WTC11 (cell line): ENCODE results near the gene CDK5RAP2. TPM values are rescaled to one million over a fixed set of nuclear protein-coding genes. Genes with fewer than 3 reads are reported as not detected.
A peak's percentile ranks its signal among the peaks of the same experiment; 100 is the strongest.

ENCODE experiments used
- ATAC-seq: fragments of 200-7000 bp; cut with Tn5 transposase; 2 replicates; pipeline ENCODE4 v1.10.0; 2021; ENCODE audit warnings: mild to moderate bottlenecking, moderate library complexity
- CTCF ChIA-PET: fragments of 300-600 bp; sonication (Branson Sonifier 250); formaldehyde crosslinking; loops from one replicate; lab custom pipeline; 2021; ENCODE audit warnings: antibody characterized with exemption; lab: Charles Lee
- POLR2A ChIA-PET: fragments of 350-600 bp; sonication (Branson Sonifier 250); formaldehyde crosslinking; loops from one replicate; lab custom pipeline; 2021; ENCODE audit warnings: antibody characterized with exemption; lab: Charles Lee
- DNase-seq: peaks from one replicate; pipeline ENCODE4 v3.0.0; 2021; ENCODE audit warnings: low spot score
- H3K27ac Mint-ChIP-seq: 2 replicates; pipeline ENCODE4 v1.8.0; 2021; ENCODE audit warnings: mixed read lengths
- H3K27me3 Mint-ChIP-seq: 2 replicates; pipeline ENCODE4 v1.8.0; 2021; ENCODE audit warnings: low read depth, mild to moderate bottlenecking, moderate library complexity, mixed read lengths
- H3K36me3 Mint-ChIP-seq: 2 replicates; pipeline ENCODE4 v1.8.0; 2021; ENCODE audit warnings: mixed read lengths
- H3K4me1 Mint-ChIP-seq: 2 replicates; pipeline ENCODE4 v1.8.0; 2022; ENCODE audit warnings: mixed read lengths
- H3K4me3 Mint-ChIP-seq: 2 replicates; pipeline ENCODE4 v1.8.0; 2021; ENCODE audit warnings: mild to moderate bottlenecking, moderate library complexity, mixed read lengths
- H3K9me3 Mint-ChIP-seq: 2 replicates; pipeline ENCODE4 v1.8.0; 2021; ENCODE audit warnings: mixed read lengths
- CDX4 ChIP-seq: fragments of 250-450 bp; sonication (Bioruptor Pico); IDR thresholded peaks from 2 replicates; pipeline ENCODE4 v1.9.0; 2021; ENCODE audit warnings: moderate library complexity, mild to moderate bottlenecking, inconsistent platforms, borderline replicate concordance
- E2F4 ChIP-seq: sonication (generic); formaldehyde crosslinking; IDR thresholded peaks from 2 replicates; pipeline ENCODE4 v1.8.1; 2022; ENCODE audit warnings: low read depth, mild to moderate bottlenecking, moderate library complexity, missing genetic modification reagents, borderline replicate concordance
- ESRRA ChIP-seq: sonication (generic); formaldehyde crosslinking; IDR thresholded peaks from 2 replicates; pipeline ENCODE4 v1.8.1; 2022; ENCODE audit warnings: mild to moderate bottlenecking, missing genetic modification reagents, borderline replicate concordance
- FOXJ3 ChIP-seq: sonication (generic); formaldehyde crosslinking; IDR thresholded peaks from 2 replicates; pipeline ENCODE4 v1.9.0; 2021; ENCODE audit warnings: missing genetic modification reagents, mild to moderate bottlenecking, borderline replicate concordance
- GTF2I ChIP-seq: fragments of 250-450 bp; sonication (Bioruptor Pico); conservative IDR thresholded peaks from 2 replicates; pipeline ENCODE4 v1.4.0; 2021; ENCODE audit warnings: mild to moderate bottlenecking
- IRF2 ChIP-seq: sonication (generic); formaldehyde crosslinking; IDR thresholded peaks from 2 replicates; pipeline ENCODE4 v1.8.0; 2022; ENCODE audit warnings: low read depth, missing genetic modification reagents, borderline replicate concordance
- JAZF1 ChIP-seq: fragments of 250-450 bp; sonication (Bioruptor Pico); IDR thresholded peaks from 2 replicates; pipeline ENCODE4 v1.9.0; 2021; ENCODE audit warnings: moderate library complexity, mild to moderate bottlenecking, inconsistent platforms
- JUN ChIP-seq: sonication (generic); formaldehyde crosslinking; IDR thresholded peaks from 2 replicates; pipeline ENCODE4 v1.8.0; 2023; ENCODE audit warnings: mild to moderate bottlenecking, missing genetic modification reagents
- KAT7 ChIP-seq: sonication (generic); formaldehyde crosslinking; IDR thresholded peaks from 2 replicates; pipeline ENCODE4 v1.8.1; 2023; ENCODE audit warnings: missing genetic modification reagents, mild to moderate bottlenecking, borderline replicate concordance
- NR1H2 ChIP-seq: sonication (generic); formaldehyde crosslinking; IDR thresholded peaks from 2 replicates; pipeline ENCODE4 v1.9.0; 2021; ENCODE audit warnings: mild to moderate bottlenecking, moderate library complexity, missing genetic modification reagents
- PRRX2 ChIP-seq: fragments of 250-450 bp; sonication (Bioruptor Pico); IDR thresholded peaks from 2 replicates; pipeline ENCODE4 v1.8.0; 2021; ENCODE audit warnings: mild to moderate bottlenecking
- SMAD3 ChIP-seq: sonication (generic); formaldehyde crosslinking; IDR thresholded peaks from 2 replicates; pipeline ENCODE4 v1.8.0; 2022; ENCODE audit warnings: missing genetic modification reagents, mild to moderate bottlenecking, borderline replicate concordance
- SOX15 ChIP-seq: fragments of 250-450 bp; sonication (Bioruptor Pico); IDR thresholded peaks from 2 replicates; pipeline ENCODE4 v1.9.0; 2021; ENCODE audit warnings: mild to moderate bottlenecking
- TP53 ChIP-seq: sonication (generic); formaldehyde crosslinking; IDR thresholded peaks from 2 replicates; pipeline ENCODE4 v1.8.1; 2023; ENCODE audit warnings: mild to moderate bottlenecking, missing genetic modification reagents
- ZNF281 ChIP-seq: sonication (generic); formaldehyde crosslinking; IDR thresholded peaks from 2 replicates; pipeline ENCODE4 v1.8.0; 2023; ENCODE audit warnings: mild to moderate bottlenecking, missing genetic modification reagents
- ZNF396 ChIP-seq: fragments of 250-450 bp; sonication (Bioruptor Pico); IDR thresholded peaks from 2 replicates; pipeline ENCODE4 v1.8.0; 2021; ENCODE audit warnings: mild to moderate bottlenecking, moderate library complexity, borderline replicate concordance
- ZNF416 ChIP-seq: fragments of 250-450 bp; sonication (Bioruptor Pico); IDR thresholded peaks from 2 replicates; pipeline ENCODE4 v1.9.0; 2021; ENCODE audit warnings: mild to moderate bottlenecking, inconsistent platforms
- ZNF512 ChIP-seq: sonication (generic); formaldehyde crosslinking; IDR thresholded peaks from 2 replicates; pipeline ENCODE4 v1.8.1; 2022; ENCODE audit warnings: missing genetic modification reagents, borderline replicate concordance
- ZNF671 ChIP-seq: fragments of 250-450 bp; sonication (Bioruptor Pico); IDR thresholded peaks from 2 replicates; pipeline ENCODE4 v1.8.0; 2021; ENCODE audit warnings: mild to moderate bottlenecking
- total RNA-seq: library from RNA; stranded (reverse); gene quantifications from 3 replicates; pipeline ENCODE4 v1.2.3, GENCODE V29; 2021
- TF ChIP-seq, protein P1 (sequence below): sonication (generic); formaldehyde crosslinking; IDR thresholded peaks from 2 replicates; pipeline ENCODE4 v1.8.0; 2022; ENCODE audit warnings: mild to moderate bottlenecking, missing genetic modification reagents
- TF ChIP-seq, protein P2 (sequence below): fragments of 250-450 bp; sonication (Bioruptor Pico); IDR thresholded peaks from 2 replicates; pipeline ENCODE4 v2.1.2; 2022; ENCODE audit warnings: mild to moderate bottlenecking, moderate library complexity

CDK5RAP2 gene
- total RNA-seq, 1 experiment from 2014 or later: 48.3 TPM

- POLR2A ChIA-PET: no interaction called here
- peaks cover 22% of the 10 kb centered on the region for H3K36me3 Mint-ChIP-seq
- no peak overlapping the region for H3K4me3 Mint-ChIP-seq
- H3K4me1 Mint-ChIP-seq: peaks cover 6% of the 10 kb centered on the region
- no peak for DNase-seq
- ATAC-seq: no peak
- peak overlapping the region; percentile 8; the same call in 1 of the 2 replicates for H3K27ac Mint-ChIP-seq
- CTCF ChIA-PET: interaction anchor here (0.9 to 1.3 kb wide), 2 partner anchors 90 kb away, joined by 3 to 4 read pairs; no protein-coding TSS in a partner anchor
- no peak for TF ChIP-seq KAT7 (CRISPR knock-in tag)
- TF ChIP-seq, protein P1, sequence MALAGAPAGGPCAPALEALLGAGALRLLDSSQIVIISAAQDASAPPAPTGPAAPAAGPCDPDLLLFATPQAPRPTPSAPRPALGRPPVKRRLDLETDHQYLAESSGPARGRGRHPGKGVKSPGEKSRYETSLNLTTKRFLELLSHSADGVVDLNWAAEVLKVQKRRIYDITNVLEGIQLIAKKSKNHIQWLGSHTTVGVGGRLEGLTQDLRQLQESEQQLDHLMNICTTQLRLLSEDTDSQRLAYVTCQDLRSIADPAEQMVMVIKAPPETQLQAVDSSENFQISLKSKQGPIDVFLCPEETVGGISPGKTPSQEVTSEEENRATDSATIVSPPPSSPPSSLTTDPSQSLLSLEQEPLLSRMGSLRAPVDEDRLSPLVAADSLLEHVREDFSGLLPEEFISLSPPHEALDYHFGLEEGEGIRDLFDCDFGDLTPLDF: no peak
- TF ChIP-seq SOX15 (CRISPR knock-in tag): no peak
- TF ChIP-seq JAZF1 (CRISPR knock-in tag): no peak
- H3K27me3 Mint-ChIP-seq: no peaks in the 10 kb centered on the region
- no peaks in the 10 kb centered on the region for H3K9me3 Mint-ChIP-seq
Measured at GRCh38 chr9:120387257-120388002, 192.5 kb downstream of the CDK5RAP2 start.

DNA sequence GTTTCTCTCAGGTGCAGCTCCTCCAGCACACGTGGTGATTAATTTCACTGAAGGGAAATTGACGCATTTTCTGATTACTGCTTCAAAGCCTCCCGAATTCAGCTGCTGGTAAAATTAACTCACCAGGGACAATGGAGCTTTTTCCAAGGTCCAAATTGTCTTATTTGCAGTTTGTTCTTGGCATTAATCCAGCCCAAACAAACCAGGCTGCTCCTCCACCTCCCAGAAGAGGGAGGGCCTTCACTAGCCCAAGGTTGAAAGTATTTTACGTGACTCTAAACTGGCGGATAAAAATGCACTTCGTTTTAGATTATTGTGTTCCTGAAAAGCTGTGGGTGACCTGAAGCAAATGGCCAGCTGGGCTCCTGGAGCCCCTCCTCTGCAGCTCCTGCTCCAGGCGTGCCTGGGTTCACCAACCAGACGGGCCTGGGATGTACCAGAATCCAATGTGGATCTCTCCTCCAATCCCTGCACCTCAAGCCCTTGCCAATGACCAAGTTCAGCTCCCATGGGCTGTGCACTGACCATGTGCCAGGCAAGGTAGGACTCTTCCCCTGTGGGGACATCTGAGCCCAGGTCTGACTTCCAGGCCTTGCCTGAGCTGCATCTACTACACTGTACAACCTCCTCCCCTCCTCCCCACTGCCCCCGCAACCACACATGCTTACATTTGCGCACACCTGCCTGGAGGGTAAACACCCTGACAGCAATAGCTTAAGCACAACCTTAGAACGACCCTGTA is 193.4 kb downstream of the CDK5RAP2 start:
- peaks cover 16% of the 10 kb centered on the region for H3K36me3 Mint-ChIP-seq
- no peak for ATAC-seq
- DNase-seq: no peak
- H3K4me3 Mint-ChIP-seq: no peak overlapping the region
- peak overlapping the region; percentile 60; the same call in 1 of the 2 replicates for H3K27ac Mint-ChIP-seq
- CTCF ChIA-PET: interaction anchor here (0.9 kb wide), 1 partner anchor 91 kb away, joined by 3 read pairs; no protein-coding TSS in a partner anchor
- H3K9me3 Mint-ChIP-seq: no peaks in the 10 kb centered on the region
- H3K4me1 Mint-ChIP-seq: peaks cover 6% of the 10 kb centered on the region
- H3K27me3 Mint-ChIP-seq: no peaks in the 10 kb centered on the region
- no peak for TF ChIP-seq TP53 (CRISPR knock-in tag)
- TF ChIP-seq NR1H2: no peak
- no peak for TF ChIP-seq ZNF416
- TF ChIP-seq KAT7 (CRISPR knock-in tag): no peak
- no peak for TF ChIP-seq GTF2I (CRISPR knock-in tag)
- no peak for TF ChIP-seq CDX4 (CRISPR knock-in tag)
- no peak for TF ChIP-seq JUN (CRISPR knock-in tag)
- no peak for TF ChIP-seq ESRRA
- TF ChIP-seq FOXJ3 (CRISPR knock-in tag): no peak
- TF ChIP-seq ZNF671 (CRISPR knock-in tag): no peak
- POLR2A ChIA-PET: no interaction called here

DNA sequence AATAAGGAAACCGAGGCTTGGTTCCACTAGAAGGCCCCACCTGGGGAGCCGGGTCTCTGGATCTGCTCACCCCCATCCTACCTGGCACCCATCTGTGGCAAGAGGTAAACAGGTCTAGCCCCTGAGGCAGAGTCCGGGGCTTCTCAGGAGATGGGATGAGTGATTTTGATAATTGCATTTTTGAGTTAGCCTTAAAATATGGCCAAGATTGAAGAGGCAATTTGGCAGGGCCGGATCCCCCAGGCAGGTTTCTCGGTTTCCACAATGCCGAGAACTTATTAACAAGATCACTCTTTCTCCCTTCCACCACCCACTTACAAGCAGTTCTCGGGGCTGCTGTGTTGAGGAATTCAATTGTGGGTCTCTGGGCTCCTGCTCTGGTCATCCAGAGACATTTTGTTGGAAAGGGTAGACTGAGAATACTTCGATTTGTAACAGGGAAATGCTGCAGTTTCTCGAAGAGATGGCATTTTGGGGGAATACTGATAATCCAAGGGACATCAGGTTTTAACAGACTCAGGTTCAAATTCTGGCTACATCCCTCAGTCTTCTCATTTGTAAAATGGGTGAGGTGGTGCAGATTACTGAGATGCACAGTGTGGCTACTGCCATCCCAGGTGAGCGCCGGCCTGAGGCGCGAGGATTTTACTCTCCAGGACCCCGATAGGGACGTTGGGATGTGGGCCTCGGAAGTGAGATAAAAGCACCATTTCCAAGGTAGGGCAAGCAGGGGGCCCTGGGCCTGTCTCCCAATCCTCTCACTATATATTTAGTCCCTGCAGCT is 194.2 kb downstream of the CDK5RAP2 start:
- H3K27ac Mint-ChIP-seq: no peak overlapping the region
- CTCF ChIA-PET: no interaction called here
- peaks cover 6% of the 10 kb centered on the region for H3K4me1 Mint-ChIP-seq
- TF ChIP-seq ZNF512 (CRISPR knock-in tag) (no peak), ZNF281 (CRISPR knock-in tag) (no peak), SMAD3 (CRISPR knock-in tag) (no peak), ZNF396 (CRISPR knock-in tag) (no peak), ZNF416 (no peak), E2F4 (CRISPR knock-in tag) (no peak), IRF2 (no peak), PRRX2 (CRISPR knock-in tag) (no peak)
- TF ChIP-seq, protein P2, sequence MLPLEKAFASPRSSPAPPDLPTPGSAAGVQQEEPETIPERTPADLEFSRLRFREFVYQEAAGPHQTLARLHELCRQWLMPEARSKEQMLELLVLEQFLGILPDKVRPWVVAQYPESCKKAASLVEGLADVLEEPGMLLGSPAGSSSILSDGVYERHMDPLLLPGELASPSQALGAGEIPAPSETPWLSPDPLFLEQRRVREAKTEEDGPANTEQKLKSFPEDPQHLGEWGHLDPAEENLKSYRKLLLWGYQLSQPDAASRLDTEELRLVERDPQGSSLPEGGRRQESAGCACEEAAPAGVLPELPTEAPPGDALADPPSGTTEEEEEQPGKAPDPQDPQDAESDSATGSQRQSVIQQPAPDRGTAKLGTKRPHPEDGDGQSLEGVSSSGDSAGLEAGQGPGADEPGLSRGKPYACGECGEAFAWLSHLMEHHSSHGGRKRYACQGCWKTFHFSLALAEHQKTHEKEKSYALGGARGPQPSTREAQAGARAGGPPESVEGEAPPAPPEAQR (CRISPR knock-in tag): no peak

More for the DNA sequence above, 194.2 kb downstream of the CDK5RAP2 start:
- ATAC-seq (no peak), DNase-seq (no peak)
- Mint-ChIP-seq H3K36me3 (peaks cover 16% of the 10 kb centered on the region), H3K4me3 (no peak overlapping the region), H3K9me3 (no peaks in the 10 kb centered on the region), H3K27me3 (no peaks in the 10 kb centered on the region)
- POLR2A ChIA-PET: no interaction called here
